DOHH2 (cell line): ENCODE data around the gene UBE2L3.
A peak's percentile ranks its signal among the peaks of the same experiment; 100 is the strongest.

Experiments
- H3F3A ChIP-seq: fragments of 200-600 bp; sonication (generic), shearing (Covaris generic); 2 replicates; pipeline ENCODE4 v1.6.0; 2016; ENCODE audit warnings: antibody characterized with exemption, mild to moderate bottlenecking; ENCODE audit not compliant: control insufficient read depth, insufficient read depth
- H3K27ac ChIP-seq: fragments of 200-600 bp; sonication (generic); 2 replicates; pipeline ENCODE4 v1.5.1; 2014; ENCODE audit warnings: low read depth, mild to moderate bottlenecking, low read length, moderate library complexity
- H3K27me3 ChIP-seq: fragments of 200-600 bp; sonication (generic); 2 replicates; pipeline ENCODE4 v1.6.1; 2014; ENCODE audit warnings: mild to moderate bottlenecking, low read length, mixed read lengths; ENCODE audit not compliant: control insufficient read depth
- H3K36me3 ChIP-seq: fragments of 200-600 bp; sonication (generic); 2 replicates; pipeline ENCODE4 v1.6.1; 2014; ENCODE audit warnings: mild to moderate bottlenecking, low read length, moderate library complexity, mixed read lengths; ENCODE audit not compliant: control insufficient read depth
- H3K4me1 ChIP-seq: fragments of 200-600 bp; sonication (generic); 2 replicates; pipeline ENCODE4 v1.6.1; 2014; ENCODE audit warnings: mild to moderate bottlenecking, low read length, mixed read lengths; ENCODE audit not compliant: control insufficient read depth
- H3K4me2 ChIP-seq: fragments of 200-600 bp; sonication (generic); 2 replicates; pipeline ENCODE4 v1.6.0; 2014; ENCODE audit warnings: mild to moderate bottlenecking, low read length, moderate library complexity
- H3K4me3 ChIP-seq: fragments of 200-600 bp; sonication (generic); 2 replicates; pipeline ENCODE4 v1.5.1; 2014; ENCODE audit warnings: mild to moderate bottlenecking, low read length, mixed read lengths
- H3K79me2 ChIP-seq: fragments of 200-600 bp; sonication (generic); 2 replicates; pipeline ENCODE4 v1.6.1; 2014; ENCODE audit warnings: mild to moderate bottlenecking, low read length, mixed read lengths; ENCODE audit not compliant: control insufficient read depth
- H3K9me2 ChIP-seq: fragments of 200-600 bp; sonication (generic); replicated peaks from 2 replicates; pipeline ENCODE4 v1.6.1; 2014; ENCODE audit warnings: mild to moderate bottlenecking, low read length, mixed read lengths; ENCODE audit not compliant: control insufficient read depth
- H3K9me3 ChIP-seq: fragments of 200-600 bp; sonication (generic); 2 replicates; pipeline ENCODE4 v1.6.1; 2014; ENCODE audit warnings: antibody characterized with exemption, low read length, mixed read lengths; ENCODE audit not compliant: control insufficient read depth, insufficient read depth
- H4K20me1 ChIP-seq: fragments of 200-600 bp; sonication (generic); 2 replicates; pipeline ENCODE4 v1.6.0; 2014; ENCODE audit warnings: low read depth, mild to moderate bottlenecking, antibody characterized with exemption, low read length, moderate library complexity; ENCODE audit not compliant: control insufficient read depth, insufficient read depth
- CTCF ChIP-seq: fragments of 200-600 bp; sonication (generic); IDR thresholded peaks from one replicate; pipeline ENCODE4 v1.5.1; 2014; ENCODE audit warnings: antibody characterized with exemption, mild to moderate bottlenecking, low read depth, low read length; ENCODE audit not compliant: poor library complexity, severe bottlenecking
- EZH2phosphoT487 ChIP-seq: fragments of 200-600 bp; sonication (generic); IDR thresholded peaks from 2 replicates; pipeline ENCODE4 v1.6.1; 2017; ENCODE audit warnings: borderline replicate concordance, mild to moderate bottlenecking, antibody characterized with exemption, low read length, moderate library complexity, mixed read lengths

UBE2L3 gene

DNA sequence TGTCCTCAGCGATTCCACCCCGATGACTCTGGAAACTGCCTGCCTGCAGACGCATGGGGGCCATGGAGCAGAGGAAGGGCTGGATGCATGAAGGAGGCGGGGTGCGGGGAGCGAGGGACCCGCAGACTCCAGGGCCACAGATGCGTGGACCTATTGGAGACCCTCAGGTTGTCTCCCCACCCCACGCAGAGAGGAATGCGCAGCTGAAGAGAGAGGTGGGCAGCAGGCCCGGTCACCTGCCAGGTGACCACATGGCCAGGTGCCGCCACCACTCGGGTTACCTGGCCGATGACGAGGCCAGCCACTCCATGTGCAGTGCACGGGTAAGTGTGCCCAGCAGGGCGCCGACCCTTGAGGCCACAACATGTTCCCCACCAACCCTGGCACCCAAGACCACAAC lies 65.4 kb downstream of the UBE2L3 start:
- Histone ChIP-seq H3K27ac (no peak overlapping the region), H3K4me2 (0 out of 2 replicates have a peak overlapping the region, but pooled peaks have one; percentile 19), H3K27me3 (no peaks in the 10 kb centered on the region)

GRCh38 chr22:21633481-21633880 lies 66.0 kb downstream of the UBE2L3 start:
- H3K36me3 ChIP-seq, result peaks cover 12% of the 10 kb centered on the region
- H3K9me2 ChIP-seq, result no peaks in the 10 kb centered on the region
- TF ChIP-seq EZH2phosphoT487 (no peak), CTCF (no peak)
- H3K27ac ChIP-seq, result no peak overlapping the region
- no peak overlapping the region for H3K4me2 ChIP-seq
- peaks cover 4% of the 10 kb centered on the region; the same call in 1 of the 2 replicates for H3F3A ChIP-seq
- H3K79me2 ChIP-seq, result peaks cover 14% of the 10 kb centered on the region
- no peaks in the 10 kb centered on the region for H4K20me1 ChIP-seq
- no peaks in the 10 kb centered on the region for H3K27me3 ChIP-seq
- no peak overlapping the region for H3K4me3 ChIP-seq
- peaks cover 27% of the 10 kb centered on the region for H3K4me1 ChIP-seq
- no peaks in the 10 kb centered on the region; the same call in 1 of the 2 replicates for H3K9me3 ChIP-seq

More for the DNA sequence above, 65.4 kb downstream of the UBE2L3 start:
- Histone ChIP-seq H3F3A (peaks cover 8% of the 10 kb centered on the region; the same call in 1 of the 2 replicates), H3K36me3 (peaks cover 17% of the 10 kb centered on the region), H3K4me1 (peaks cover 32% of the 10 kb centered on the region), H4K20me1 (0 out of 2 replicates have a peak, but pooled peaks cover 3% of the 10 kb centered on the region), H3K4me3 (no peak overlapping the region), H3K9me2 (no peaks in the 10 kb centered on the region), H3K79me2 (peaks cover 20% of the 10 kb centered on the region), H3K9me3 (no peaks in the 10 kb centered on the region; the same call in 1 of the 2 replicates)
- TF ChIP-seq EZH2phosphoT487, result no peak
- TF ChIP-seq CTCF, result no peak

- H3K9me2 ChIP-seq, result no peaks in the 10 kb centered on the region
Measured at GRCh38 chr22:21634081-21634480, 66.6 kb downstream of the UBE2L3 start.

More at GRCh38 chr22:21634081-21634480, 66.6 kb downstream of the UBE2L3 start:
- H4K20me1 ChIP-seq, result no peaks in the 10 kb centered on the region
- peaks cover 4% of the 10 kb centered on the region; the same call in 1 of the 2 replicates for H3F3A ChIP-seq
- H3K36me3 ChIP-seq, result peaks cover 6% of the 10 kb centered on the region
- H3K79me2 ChIP-seq, result peaks cover 8% of the 10 kb centered on the region
- H3K4me3 ChIP-seq, result no peak overlapping the region
- no peak overlapping the region for H3K27ac ChIP-seq
- TF ChIP-seq EZH2phosphoT487, result no peak
- no peak for TF ChIP-seq CTCF
- H3K4me1 ChIP-seq, result peaks cover 21% of the 10 kb centered on the region
- H3K4me2 ChIP-seq, result no peak overlapping the region
- H3K9me3 ChIP-seq, result no peaks in the 10 kb centered on the region; the same call in 1 of the 2 replicates
- no peaks in the 10 kb centered on the region for H3K27me3 ChIP-seq
